ENCODE data around the gene TRIM43B. TPM values are rescaled to one million over a fixed set of nuclear protein-coding genes. Genes with fewer than 3 reads are reported as not detected.
"Not testable (repeated sequence)": the region's sequence is repeated elsewhere in the genome, so short reads cannot be mapped to it uniquely, and the experiment has no call there.

Gene TRIM43B
- total RNA-seq, 1 donor from 2014 or later: not detected

- ATAC-seq: not testable (repeated sequence)
Observed at GRCh38 chr2:95433373-95433772, 51.2 kb downstream of the TRIM43B start.

DNA sequence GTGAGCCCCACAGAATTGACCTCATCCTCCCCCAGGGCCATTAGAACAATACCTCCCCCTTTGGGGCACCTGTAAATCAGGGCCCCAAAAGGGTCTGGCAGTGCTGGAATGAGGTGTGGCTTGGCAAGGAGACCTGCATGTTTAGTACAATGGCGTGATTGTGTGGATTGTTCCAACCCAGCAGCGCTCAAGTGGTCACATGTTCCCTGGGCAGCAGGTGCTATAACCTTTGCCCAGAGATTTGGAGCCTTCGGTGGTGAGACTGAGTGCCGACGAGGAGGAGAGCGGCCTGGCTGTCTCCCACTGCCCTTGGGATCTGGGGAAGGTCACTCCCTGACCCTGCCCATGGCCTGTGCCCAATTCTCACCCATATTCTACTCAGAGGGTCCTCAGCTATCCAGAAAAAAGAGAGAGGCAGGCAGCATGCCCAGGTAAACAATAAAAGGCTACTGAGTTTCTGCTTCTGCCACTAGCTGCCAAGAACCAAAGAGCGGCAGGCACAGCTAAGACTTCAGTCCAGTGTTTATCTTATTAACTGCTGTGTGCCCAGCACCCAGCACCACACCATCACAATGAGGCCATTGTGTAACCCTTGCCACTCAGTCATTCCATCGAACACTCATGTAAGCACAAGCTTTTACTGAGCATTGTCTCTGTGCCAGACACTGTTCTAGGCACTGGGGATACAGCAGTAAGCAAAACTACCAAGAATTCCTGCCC, 54.6 kb downstream of the TRIM43B start:
- not testable (repeated sequence) for ATAC-seq

GRCh38 chr2:95427196-95427867, 57.2 kb downstream of the TRIM43B start:
- not testable (repeated sequence) for ATAC-seq

Other genes starting within 250 kb of the TRIM43B start
- 100 TPM for gene PROM2, start 210.3 kb downstream of the TRIM43B start, total RNA-seq
- 0.96 TPM for gene KCNIP3, start 187.4 kb downstream of the TRIM43B start, total RNA-seq
- gene FAHD2A, start 82.0 kb downstream of the TRIM43B start, total RNA-seq: 13.6 TPM
- gene TRIM43, start 107.2 kb upstream of the TRIM43B start, total RNA-seq: not detected

Measured in esophagus mucosa (tissue), 1 donor.